Spleen (tissue), 3 donors: ENCODE results near the gene RSAD1.

Experiments
- POLR2A ChIP-seq, 3 donors: fragments of 450-650 bp; IDR thresholded peaks; one replicate each; pipeline ENCODE4 v1.5.1; 2017; ENCODE audit warnings: antibody characterized with exemption in 3 of 3, mild to moderate bottlenecking in 1 of 3
- POLR2AphosphoS5 ChIP-seq, 3 donors: sonication (generic); formaldehyde crosslinking; IDR thresholded peaks; one replicate each; pipeline ENCODE4 v1.5.1; 2017; ENCODE audit warnings: antibody characterized with exemption in 3 of 3

GRCh38 chr17:50495918-50496317 is 17.3 kb downstream of the RSAD1 start:
- TF ChIP-seq POLR2AphosphoS5 (IDR thresholded peaks at IDR 0.05): no peak
- no peak for TF ChIP-seq POLR2A (IDR thresholded peaks at IDR 0.05)
